H1 (cell line): ENCODE measurements around the gene IL16. TPM values are rescaled to one million over a fixed set of nuclear protein-coding genes. Genes with fewer than 3 reads are reported as not detected.

Source experiments
- CTCF ChIA-PET: fragments of 300-600 bp; sonication (Branson Sonifier 250); formaldehyde crosslinking; loops from one replicate; lab custom pipeline; 2021; ENCODE audit not compliant: partially characterized antibody; lab: Charles Lee
- POLR2A ChIA-PET: fragments of 300-600 bp; sonication (Branson Sonifier 250); formaldehyde crosslinking; loops from one replicate; lab custom pipeline; 2021; ENCODE audit warnings: inconsistent platforms; ENCODE audit not compliant: partially characterized antibody; lab: Charles Lee
- DNase-seq, 2 experiments: peaks; one replicate each; pipeline versions ENCODE4 v3.0.0 to v3.0.0-alpha.2; 2010 to 2022; ENCODE audit warnings: low spot score in 2 of 2, low read depth in 1 of 2, mixed read lengths in 1 of 2
- FAIRE-seq: peaks from 2 replicates; lab custom pipeline; 2011; peaks lifted over from hg19 to GRCh38; lab: Jason Lieb, UNC
- H2AFZ ChIP-seq: 2 replicates; pipeline ENCODE4 v1.8.1; 2012; ENCODE audit warnings: low read length, inconsistent platforms
- H2AK5ac ChIP-seq: 2 replicates; pipeline ENCODE4 v1.6.1; 2013; ENCODE audit warnings: low read depth, low read length
- H2BK120ac ChIP-seq: replicated peaks from 2 replicates; pipeline ENCODE3; 2013; ENCODE audit warnings: low read depth, low read length, inconsistent platforms
- H2BK12ac ChIP-seq: 2 replicates; pipeline ENCODE4 v1.6.1; 2013; ENCODE audit warnings: low read depth, low read length
- H2BK15ac ChIP-seq: 2 replicates; pipeline ENCODE4 v1.6.1; 2013; ENCODE audit warnings: low read length
- H2BK20ac ChIP-seq: 2 replicates; pipeline ENCODE4 v1.6.1; 2013; ENCODE audit warnings: low read length
- H2BK5ac ChIP-seq: 2 replicates; pipeline ENCODE4 v1.6.1; 2013; ENCODE audit warnings: low read depth, low read length
- H3K14ac ChIP-seq: 2 replicates; pipeline ENCODE4 v1.6.1; 2013; ENCODE audit warnings: inconsistent platforms; ENCODE audit not compliant: insufficient read length
- H3K18ac ChIP-seq: 2 replicates; pipeline ENCODE4 v1.6.1; 2013; ENCODE audit warnings: low read length; ENCODE audit errors: extremely low read depth
- H3K23ac ChIP-seq: 2 replicates; pipeline ENCODE4 v1.6.1; 2013; ENCODE audit warnings: inconsistent platforms; ENCODE audit not compliant: insufficient read length
- H3K23me2 ChIP-seq: 2 replicates; pipeline ENCODE4 v1.6.1; 2013; ENCODE audit warnings: low read depth, low read length
- H3K27ac ChIP-seq: 2 replicates; pipeline ENCODE4 v1.6.1; 2011; ENCODE audit warnings: low read depth, low read length, inconsistent platforms
- H3K27me3 ChIP-seq, 4 experiments: replicated peaks in 1 of 4; 1 replicate in 1 of 4; 2 replicates in 3 of 4; pipeline versions ENCODE4 v1.6.1 to v1.8.1; 2011 to 2013; ENCODE audit warnings: low read length in 3 of 4, mild to moderate bottlenecking in 3 of 4, inconsistent platforms in 2 of 4, mixed read lengths in 2 of 4, moderate library complexity in 1 of 4; ENCODE audit not compliant: control insufficient read depth in 3 of 4, insufficient read depth in 3 of 4; ENCODE audit errors: extremely low read depth in 1 of 4
- H3K36me3 ChIP-seq, 4 experiments: 2 replicates each; pipeline versions ENCODE4 v1.6.1 to v1.8.1; 2011 to 2013; ENCODE audit warnings: mild to moderate bottlenecking in 4 of 4, low read length in 3 of 4, moderate library complexity in 2 of 4, control low read depth in 1 of 4, inconsistent platforms in 1 of 4; ENCODE audit not compliant: insufficient read depth in 4 of 4, control insufficient read depth in 2 of 4
- H3K4ac ChIP-seq: replicated peaks from 2 replicates; pipeline ENCODE3; 2013; ENCODE audit warnings: low read length, low read depth, mixed read lengths, inconsistent platforms; ENCODE audit not compliant: insufficient read length
- H3K4me1 ChIP-seq, 4 experiments: replicated peaks in 1 of 4; 1 replicate in 1 of 4; 2 replicates in 3 of 4; pipeline versions ENCODE4 v1.6.1 to v1.8.1; 2011 to 2013; ENCODE audit warnings: low read length in 3 of 4, inconsistent platforms in 2 of 4, mixed read lengths in 1 of 4; ENCODE audit not compliant: insufficient read depth in 4 of 4, control insufficient read depth in 3 of 4
- H3K4me2 ChIP-seq, 2 experiments: 2 replicates each; pipeline versions ENCODE4 v1.6.1 to v1.8.1; 2011 to 2013; ENCODE audit warnings: low read depth in 2 of 2, low read length in 2 of 2, control low read depth in 1 of 2, inconsistent platforms in 1 of 2, mild to moderate bottlenecking in 1 of 2; ENCODE audit not compliant: insufficient read depth in 1 of 2
- H3K4me3 ChIP-seq, 4 experiments: fragments of 200-600, 300-600 bp in 1 of 4; sonication (generic), shearing (Covaris generic), sonication (Bioruptor Twin) in 1 of 4; 2 replicates each; pipeline versions ENCODE4 v1.5.1 to v1.8.1; 2011 to 2016; ENCODE audit warnings: low read length in 4 of 4, low read depth in 3 of 4, control low read depth in 2 of 4, inconsistent platforms in 2 of 4, mild to moderate bottlenecking in 2 of 4, mixed read lengths in 1 of 4, moderate library complexity in 1 of 4; ENCODE audit not compliant: insufficient read depth in 2 of 4; ENCODE audit errors: extremely low read depth in 1 of 4
- H3K56ac ChIP-seq: replicated peaks from 2 replicates; pipeline ENCODE3; 2013; ENCODE audit warnings: low read depth, mild to moderate bottlenecking, mixed read lengths, low read length, inconsistent platforms; ENCODE audit not compliant: insufficient read length
- H3K79me1 ChIP-seq: 2 replicates; pipeline ENCODE4 v1.6.1; 2013; ENCODE audit warnings: low read depth, low read length, control low read depth
- H3K79me2 ChIP-seq, 2 experiments: 2 replicates each; pipeline versions ENCODE4 v1.6.1 to v1.8.1; 2012 to 2013; ENCODE audit warnings: low read length in 2 of 2, mild to moderate bottlenecking in 2 of 2, inconsistent platforms in 1 of 2; ENCODE audit not compliant: insufficient read depth in 2 of 2, control insufficient read depth in 1 of 2
- H3K9ac ChIP-seq, 4 experiments: replicated peaks in 1 of 4; 1 replicate in 1 of 4; 2 replicates in 3 of 4; pipeline versions ENCODE4 v1.6.1 to v1.8.1; 2011 to 2013; ENCODE audit warnings: low read depth in 3 of 4, low read length in 3 of 4, control low read depth in 2 of 4, mild to moderate bottlenecking in 2 of 4, moderate library complexity in 2 of 4, inconsistent platforms in 1 of 4; ENCODE audit errors: extremely low read depth in 1 of 4
- H3K9me3 ChIP-seq, 2 experiments: 2 replicates each; pipeline versions ENCODE4 v1.6.1 to v1.8.1; 2012 to 2013; ENCODE audit warnings: mild to moderate bottlenecking in 2 of 2, moderate library complexity in 2 of 2, control low read depth in 1 of 2, inconsistent platforms in 1 of 2, low read depth in 1 of 2, low read length in 1 of 2, mixed read lengths in 1 of 2; ENCODE audit not compliant: insufficient read depth in 2 of 2
- H4K20me1 ChIP-seq, 2 experiments: replicated peaks in 1 of 2; 2 replicates each; pipeline versions ENCODE3 to v1.8.1; 2011 to 2013; ENCODE audit warnings: inconsistent platforms in 2 of 2, low read length in 2 of 2, mild to moderate bottlenecking in 1 of 2; ENCODE audit not compliant: insufficient read depth in 2 of 2, control insufficient read depth in 1 of 2
- H4K5ac ChIP-seq: 2 replicates; pipeline ENCODE4 v1.6.1; 2013; ENCODE audit warnings: low read length, low read depth, mixed read lengths, inconsistent platforms; ENCODE audit not compliant: insufficient read length
- H4K8ac ChIP-seq: 2 replicates; pipeline ENCODE4 v1.8.0; 2013; ENCODE audit warnings: mild to moderate bottlenecking, moderate library complexity, low read length, inconsistent platforms; ENCODE audit not compliant: insufficient read depth; ENCODE audit errors: extremely low read depth
- H4K91ac ChIP-seq: replicated peaks from 2 replicates; pipeline ENCODE3; 2013; ENCODE audit warnings: low read length, mixed read lengths, inconsistent platforms; ENCODE audit not compliant: insufficient read length
- BRCA1 ChIP-seq: IDR thresholded peaks from 2 replicates; pipeline ENCODE4 v1.6.1; 2012; ENCODE audit warnings: low read depth, low read length, improper control_type of control experiment
- CEBPB ChIP-seq: IDR thresholded peaks from 2 replicates; pipeline ENCODE4 v1.6.1; 2012; ENCODE audit warnings: low read depth, low read length
- GABPA ChIP-seq: IDR thresholded peaks from 2 replicates; pipeline ENCODE4 v1.6.1; 2011; ENCODE audit warnings: mild to moderate bottlenecking, low read length, moderate library complexity, borderline replicate concordance; ENCODE audit not compliant: insufficient read depth
- HDAC2 ChIP-seq, 2 experiments: fragments of 300-600 bp in 1 of 2; sonication (generic) in 1 of 2; IDR thresholded peaks; 2 replicates each; pipeline ENCODE4 v1.6.1; 2011 to 2012; ENCODE audit warnings: low read depth in 2 of 2, low read length in 2 of 2, mild to moderate bottlenecking in 2 of 2, moderate library complexity in 2 of 2, borderline replicate concordance in 1 of 2, inconsistent platforms in 1 of 2
- TEAD4 ChIP-seq: IDR thresholded peaks from 2 replicates; pipeline ENCODE4 v1.6.1; 2012; ENCODE audit warnings: low read depth, low read length, inconsistent platforms, mixed read lengths
- WGBS, 2 experiments: shearing (Covaris generic) in 1 of 2; methylation state at CpG; one replicate each; pipeline versions ENCODE4 v1.1.6 to v1.1.7; 2013 to 2015; ENCODE audit warnings: low lambda C conversion rate in 2 of 2, mixed read lengths in 2 of 2, inconsistent platforms in 1 of 2, low coverage in 1 of 2, missing lambda C conversion rate in 1 of 2; ENCODE audit not compliant: insufficient replicate concordance in 2 of 2, insufficient coverage in 1 of 2, insufficient read length in 1 of 2; ENCODE audit errors: extremely low coverage in 1 of 2, missing lambda C conversion rate in 1 of 2; 5-methylcytosine and 5-hydroxymethylcytosine counted together
- polyA plus RNA-seq, 7 experiments: library from polyadenylated mRNA; depleted of rRNA in 3 of 7; stranded (reverse) in 5 of 7; unstranded in 2 of 7; fragments of >200 nt in 5 of 7; fragments of 200-250 nt in 2 of 7; gene quantifications; 1 replicate in 5 of 7; 2 replicates in 1 of 7; 4 replicates in 1 of 7; pipeline versions ENCODE4 v1.2.1 to v1.2.3, GENCODE V29; 2011 to 2013; ENCODE audit warnings: missing spikeins in 2 of 7, mixed read lengths in 2 of 7
- total RNA-seq: library from RNA; stranded (reverse); fragmentation: NEBNext Ultra II Directional; extraction: Animal tissue kit (Norgen Biotek cat#: 25700); gene quantifications from 2 replicates; pipeline ENCODE4 v1.2.1, GENCODE V29; 2021
- TF ChIP-seq, protein P1 (sequence below), 3 experiments: IDR thresholded peaks; 1 replicate in 2 of 3; 2 replicates in 1 of 3; pipeline versions ENCODE4 v1.5.1 to v1.6.1; 2011; ENCODE audit warnings: low read length in 3 of 3, mild to moderate bottlenecking in 3 of 3, inconsistent platforms in 2 of 3, low read depth in 1 of 3, moderate library complexity in 1 of 3; ENCODE audit not compliant: insufficient read depth in 1 of 3; ENCODE audit errors: control extremely low read depth in 1 of 3

Gene IL16
- total and polyA plus RNA-seq, 2 of the 8 experiments (the other 6 are each of a cell fraction or from before 2014, with no cell fraction given) = 0.03 to 0.09 TPM

DNA sequence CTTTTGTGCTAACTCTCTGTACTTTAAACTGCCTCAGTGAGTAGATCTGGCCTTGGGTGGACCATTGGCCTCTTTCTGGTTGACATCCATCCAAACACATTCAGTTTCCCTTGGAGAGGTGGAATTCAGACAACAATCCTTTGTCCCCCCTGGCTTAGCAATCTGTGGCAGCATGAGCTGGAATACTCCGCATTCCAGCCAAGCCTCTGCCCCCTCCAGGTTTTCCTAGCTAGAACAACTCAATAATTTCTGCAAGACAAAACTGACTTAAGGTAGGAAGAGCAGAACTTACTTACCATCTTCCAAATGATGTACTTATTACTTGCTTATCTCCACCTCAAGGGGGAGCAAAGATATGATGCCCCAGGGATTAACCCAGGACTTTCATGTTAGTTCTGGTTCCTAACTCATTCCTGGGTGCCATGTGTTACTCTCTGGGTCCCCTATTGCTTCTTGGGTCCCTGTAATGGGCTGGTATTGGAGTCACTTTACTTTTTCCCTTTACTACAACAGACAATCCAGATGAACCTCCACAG lies 21.8 kb upstream of the IL16 start:
- Histone ChIP-seq H4K5ac (no peak overlapping the region), H3K9ac (no peak overlapping the region), H4K91ac (no peak overlapping the region), H3K23me2 (no peaks in the 10 kb centered on the region), H3K79me1 (no peaks in the 10 kb centered on the region), H2BK15ac (no peak overlapping the region), H3K27me3 (no peaks in the 10 kb centered on the region), H3K4ac (no peak overlapping the region), H3K23ac (no peak overlapping the region), H2AFZ (no peak overlapping the region), H2BK120ac (no peak overlapping the region), H2AK5ac (no peak overlapping the region), H2BK12ac (no peak overlapping the region), H3K79me2 (no peaks in the 10 kb centered on the region), H3K9me3 (no peaks in the 10 kb centered on the region), H4K20me1 (peaks cover 0 to 3% of the 10 kb centered on the region in 2 experiments), H3K14ac (no peak overlapping the region), H3K18ac (no peak overlapping the region), H2BK20ac (no peak overlapping the region), H3K36me3 (no peaks in the 10 kb centered on the region), H3K56ac (no peak overlapping the region), H3K4me1 (peaks cover 0 to 7% (median 0%) of the 10 kb centered on the region in 4 experiments; a peak in 1 of 7 replicates), H3K4me2 (no peak overlapping the region), H3K4me3 (no peak overlapping the region), H2BK5ac (no peak overlapping the region), H3K27ac (no peak overlapping the region), H4K8ac (no peak overlapping the region)
- POLR2A ChIA-PET = no interaction called here
- CTCF ChIA-PET = interaction anchor here (0.7 to 4.6 kb wide), 18 partner anchors 9 to 790 kb away, joined by 3 to 30 read pairs (median 4); no protein-coding TSS in a partner anchor
- DNase-seq (no peak), FAIRE-seq (no peak)
- 88% methylated on average over 1 of the region's 1 CpG; no CpG with 5 or more reads in 1 of the 2 experiments for WGBS, 2 experiments
- TF ChIP-seq BRCA1 = no peak
- no peak for TF ChIP-seq GABPA
- peak; percentile 80 for TF ChIP-seq TEAD4
- no peak for TF ChIP-seq CEBPB
- no peak for TF ChIP-seq HDAC2 (IDR thresholded peaks at IDR 0.05; ENCODE audit: borderline replicate concordance in 1 of 2, low read depth in 2 of 2, low read length in 2 of 2)
- TF ChIP-seq, protein P1, sequence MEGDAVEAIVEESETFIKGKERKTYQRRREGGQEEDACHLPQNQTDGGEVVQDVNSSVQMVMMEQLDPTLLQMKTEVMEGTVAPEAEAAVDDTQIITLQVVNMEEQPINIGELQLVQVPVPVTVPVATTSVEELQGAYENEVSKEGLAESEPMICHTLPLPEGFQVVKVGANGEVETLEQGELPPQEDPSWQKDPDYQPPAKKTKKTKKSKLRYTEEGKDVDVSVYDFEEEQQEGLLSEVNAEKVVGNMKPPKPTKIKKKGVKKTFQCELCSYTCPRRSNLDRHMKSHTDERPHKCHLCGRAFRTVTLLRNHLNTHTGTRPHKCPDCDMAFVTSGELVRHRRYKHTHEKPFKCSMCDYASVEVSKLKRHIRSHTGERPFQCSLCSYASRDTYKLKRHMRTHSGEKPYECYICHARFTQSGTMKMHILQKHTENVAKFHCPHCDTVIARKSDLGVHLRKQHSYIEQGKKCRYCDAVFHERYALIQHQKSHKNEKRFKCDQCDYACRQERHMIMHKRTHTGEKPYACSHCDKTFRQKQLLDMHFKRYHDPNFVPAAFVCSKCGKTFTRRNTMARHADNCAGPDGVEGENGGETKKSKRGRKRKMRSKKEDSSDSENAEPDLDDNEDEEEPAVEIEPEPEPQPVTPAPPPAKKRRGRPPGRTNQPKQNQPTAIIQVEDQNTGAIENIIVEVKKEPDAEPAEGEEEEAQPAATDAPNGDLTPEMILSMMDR (IDR thresholded peaks at IDR 0.05; ENCODE audit: control extremely low read depth in 1 of 3, insufficient read depth in 1 of 3, low read depth in 1 of 3, low read length in 3 of 3) = peak in 1 of 3 experiments; percentile 23; a peak in 1 of 4 replicates
